NCI-H345 (cell line): Measurements from ENCODE around the gene RPL26.
"Not testable (repeated sequence)": the region's sequence is repeated elsewhere in the genome, so short reads cannot be mapped to it uniquely, and the experiment has no call there.

Experiments
- DNase-seq: peaks from one replicate; lab custom pipeline; 2025; lab: John Stamatoyannopoulos, UW

Gene RPL26

GRCh38 chr17:8394497-8394896 is 11.5 kb upstream of the RPL26 start:
- not testable (repeated sequence) for DNase-seq

GRCh38 chr17:8393470-8394231 is 10.7 kb upstream of the RPL26 start:
- no peak for DNase-seq

GRCh38 chr17:8392674-8393469 is 9.9 kb upstream of the RPL26 start:
- no peak for DNase-seq

- peak; percentile 5 for DNase-seq
These were observed 9.3 kb upstream of the RPL26 start for GRCh38 chr17:8392274-8392673.

- DNase-seq, result no peak
These were observed 8.7 kb upstream of the RPL26 start for GRCh38 chr17:8391711-8392110.

GRCh38 chr17:8387914-8388651 is 5.1 kb upstream of the RPL26 start:
- no peak for DNase-seq

- no peak for DNase-seq
These were observed 3.8 kb upstream of the RPL26 start for GRCh38 chr17:8386841-8387240.

GRCh38 chr17:8384801-8385378 is 1.9 kb upstream of the RPL26 start:
- no peak for DNase-seq

- no peak for DNase-seq
These were observed 182 bp downstream of the RPL26 start for GRCh38 chr17:8382880-8383142.

- no peak for DNase-seq
These were observed 727 bp downstream of the RPL26 start for GRCh38 chr17:8382052-8382879.

GRCh38 chr17:8380049-8380448 is 2.9 kb downstream of the RPL26 start:
- DNase-seq, result no peak

- DNase-seq, result not testable (repeated sequence)
These were observed 4.9 kb downstream of the RPL26 start for GRCh38 chr17:8378117-8378516.

GRCh38 chr17:8377422-8377821 is 5.6 kb downstream of the RPL26 start:
- DNase-seq, result no peak

GRCh38 chr17:8376271-8377067 is 6.5 kb downstream of the RPL26 start, which contains the start of gene KRABD2:
TSS of gene KRABD2 (minus strand) at chr17:8376704.
- peak; percentile 86 for DNase-seq

GRCh38 chr17:8375738-8376259 is 7.2 kb downstream of the RPL26 start:
- no peak for DNase-seq

GRCh38 chr17:8373856-8374255 is 9.1 kb downstream of the RPL26 start:
- not testable (repeated sequence) for DNase-seq

- DNase-seq, result no peak
These were observed 10.6 kb downstream of the RPL26 start for GRCh38 chr17:8372422-8372821.

- DNase-seq, result no peak
These were observed 11.2 kb downstream of the RPL26 start for GRCh38 chr17:8371786-8372185.

GRCh38 chr17:8369944-8370343 is 13.0 kb downstream of the RPL26 start:
- no peak for DNase-seq

GRCh38 chr17:8368193-8368592 is 14.8 kb downstream of the RPL26 start:
- no peak for DNase-seq
